Trophoblast cell (in vitro differentiated cells and primary cell): Measurements from ENCODE around the gene SERPIND1. TPM values are rescaled to one million over a fixed set of nuclear protein-coding genes. Genes with fewer than 3 reads are reported as not detected.

ENCODE experiments used
- DNase-seq, 2 donors: peaks; one replicate each; pipeline ENCODE4 v3.0.0-alpha.2; 2016
- H2AFZ ChIP-seq: 2 replicates; pipeline ENCODE4 v1.6.1; 2013; ENCODE audit warnings: low read length, moderate library complexity, mild to moderate bottlenecking; ENCODE audit not compliant: insufficient read depth, poor library complexity
- H2AK5ac ChIP-seq: 2 replicates; pipeline ENCODE4 v1.6.1; 2013; ENCODE audit warnings: mild to moderate bottlenecking, low read length
- H2BK120ac ChIP-seq: 2 replicates; pipeline ENCODE4 v1.6.1; 2013; ENCODE audit warnings: low read length, mild to moderate bottlenecking, moderate library complexity; ENCODE audit not compliant: insufficient read depth, poor library complexity
- H2BK12ac ChIP-seq: 2 replicates; pipeline ENCODE4 v1.6.1; 2013; ENCODE audit warnings: mild to moderate bottlenecking, low read length, moderate library complexity
- H2BK5ac ChIP-seq: 2 replicates; pipeline ENCODE4 v1.6.1; 2013; ENCODE audit warnings: low read length, low read depth, moderate library complexity, mild to moderate bottlenecking; ENCODE audit not compliant: poor library complexity
- H3K14ac ChIP-seq: 2 replicates; pipeline ENCODE4 v1.6.1; 2013; ENCODE audit warnings: mild to moderate bottlenecking, low read length
- H3K18ac ChIP-seq: 2 replicates; pipeline ENCODE4 v1.6.1; 2013; ENCODE audit warnings: mild to moderate bottlenecking, low read length
- H3K23ac ChIP-seq: 2 replicates; pipeline ENCODE4 v1.6.1; 2013; ENCODE audit warnings: low read length
- H3K27ac ChIP-seq: 2 replicates; pipeline ENCODE4 v1.5.1; 2013; ENCODE audit warnings: low read depth, mild to moderate bottlenecking, inconsistent platforms, low read length, moderate library complexity
- H3K27me3 ChIP-seq: 2 replicates; pipeline ENCODE4 v1.6.1; 2013; ENCODE audit warnings: inconsistent platforms, mild to moderate bottlenecking, low read length, moderate library complexity; ENCODE audit not compliant: insufficient read depth
- H3K36me3 ChIP-seq, 2 experiments: 1 replicate in 1 of 2; 2 replicates in 1 of 2; pipeline ENCODE4 v1.6.1; 2013; ENCODE audit warnings: low read length in 2 of 2, mild to moderate bottlenecking in 2 of 2, moderate library complexity in 1 of 2; ENCODE audit not compliant: insufficient read depth in 2 of 2, control insufficient read depth in 1 of 2
- H3K4ac ChIP-seq: 2 replicates; pipeline ENCODE4 v1.6.1; 2013; ENCODE audit warnings: low read depth, mild to moderate bottlenecking, low read length, moderate library complexity
- H3K4me1 ChIP-seq, 2 experiments: 1 replicate in 1 of 2; 2 replicates in 1 of 2; pipeline ENCODE4 v1.6.1; 2013; ENCODE audit warnings: low read length in 2 of 2, mild to moderate bottlenecking in 2 of 2, moderate library complexity in 1 of 2; ENCODE audit not compliant: insufficient read depth in 2 of 2, control insufficient read depth in 1 of 2
- H3K4me2 ChIP-seq: 2 replicates; pipeline ENCODE4 v1.6.1; 2013; ENCODE audit warnings: inconsistent platforms, mild to moderate bottlenecking, low read length, moderate library complexity
- H3K4me3 ChIP-seq: 2 replicates; pipeline ENCODE4 v1.5.1; 2013; ENCODE audit warnings: mild to moderate bottlenecking, low read depth, low read length, inconsistent platforms
- H3K79me1 ChIP-seq: one replicate; pipeline ENCODE4 v1.6.1; 2013; ENCODE audit warnings: low read length
- H3K79me2 ChIP-seq: 2 replicates; pipeline ENCODE4 v1.6.1; 2013; ENCODE audit warnings: low read length, mild to moderate bottlenecking; ENCODE audit not compliant: control insufficient read depth, insufficient read depth, poor library complexity
- H3K9ac ChIP-seq: 2 replicates; pipeline ENCODE4 v1.6.1; 2013; ENCODE audit warnings: mild to moderate bottlenecking, low read length
- H3K9me3 ChIP-seq: 2 replicates; pipeline ENCODE4 v1.6.1; 2013; ENCODE audit warnings: low read depth, mild to moderate bottlenecking, control low read depth, inconsistent platforms, low read length; ENCODE audit not compliant: insufficient read depth
- H4K12ac ChIP-seq: 2 replicates; pipeline ENCODE4 v1.6.1; 2013; ENCODE audit warnings: low read depth, mild to moderate bottlenecking, low read length, moderate library complexity
- H4K8ac ChIP-seq: 2 replicates; pipeline ENCODE4 v1.6.1; 2013; ENCODE audit warnings: low read depth, mild to moderate bottlenecking, low read length, moderate library complexity
- H4K91ac ChIP-seq: one replicate; pipeline ENCODE4 v1.6.1; 2013; ENCODE audit warnings: low read depth, mild to moderate bottlenecking, low read length, moderate library complexity
- WGBS: extraction: QIAGEN DNeasy Blood & Tissue Kit; methylation state at CpG from one replicate; pipeline ENCODE4 v1.1.7; 2013; ENCODE audit warnings: missing lambda C conversion rate; ENCODE audit not compliant: insufficient read length, insufficient coverage; ENCODE audit errors: extremely low coverage; 5-methylcytosine and 5-hydroxymethylcytosine counted together
- polyA plus RNA-seq: library from polyadenylated mRNA; stranded (reverse); fragments of 200-250 nt; gene quantifications from 2 replicates; pipeline ENCODE4 v1.2.3, GENCODE V29; 2013

Gene SERPIND1, protein sequence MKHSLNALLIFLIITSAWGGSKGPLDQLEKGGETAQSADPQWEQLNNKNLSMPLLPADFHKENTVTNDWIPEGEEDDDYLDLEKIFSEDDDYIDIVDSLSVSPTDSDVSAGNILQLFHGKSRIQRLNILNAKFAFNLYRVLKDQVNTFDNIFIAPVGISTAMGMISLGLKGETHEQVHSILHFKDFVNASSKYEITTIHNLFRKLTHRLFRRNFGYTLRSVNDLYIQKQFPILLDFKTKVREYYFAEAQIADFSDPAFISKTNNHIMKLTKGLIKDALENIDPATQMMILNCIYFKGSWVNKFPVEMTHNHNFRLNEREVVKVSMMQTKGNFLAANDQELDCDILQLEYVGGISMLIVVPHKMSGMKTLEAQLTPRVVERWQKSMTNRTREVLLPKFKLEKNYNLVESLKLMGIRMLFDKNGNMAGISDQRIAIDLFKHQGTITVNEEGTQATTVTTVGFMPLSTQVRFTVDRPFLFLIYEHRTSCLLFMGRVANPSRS
- not detected in 2 replicates for polyA plus RNA-seq

DNA sequence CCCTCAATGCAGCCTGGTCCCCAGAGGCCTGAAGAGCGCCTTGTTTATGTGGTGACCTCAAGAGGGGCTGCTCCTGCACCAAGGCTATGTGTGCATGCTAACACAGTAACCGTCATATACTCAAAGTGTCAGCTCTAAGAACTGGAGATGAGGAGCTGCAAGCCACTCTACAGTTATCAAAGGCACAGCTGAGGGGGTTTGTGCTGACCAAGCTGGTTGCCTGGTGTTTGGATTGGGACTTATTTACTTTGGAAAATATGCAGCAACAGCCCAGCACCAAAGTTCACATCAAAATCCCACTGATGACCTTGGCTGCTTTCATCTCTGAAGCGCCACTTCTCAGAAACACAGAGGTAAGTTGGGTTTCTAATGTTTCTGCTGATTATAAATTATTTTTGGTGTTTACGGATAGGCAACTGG, at the start of gene SERPIND1:
TSS of gene SERPIND1 (plus strand) at position 321 of the 420 bp plus-strand sequence. CDS start 5,200 bp downstream, outside the sequence.
- no peak within 1 kb of the TSS for H3K18ac ChIP-seq
- DNase-seq = no peak
- no CpG with 5 or more reads among the region's 4 CpGs for WGBS

DNA sequence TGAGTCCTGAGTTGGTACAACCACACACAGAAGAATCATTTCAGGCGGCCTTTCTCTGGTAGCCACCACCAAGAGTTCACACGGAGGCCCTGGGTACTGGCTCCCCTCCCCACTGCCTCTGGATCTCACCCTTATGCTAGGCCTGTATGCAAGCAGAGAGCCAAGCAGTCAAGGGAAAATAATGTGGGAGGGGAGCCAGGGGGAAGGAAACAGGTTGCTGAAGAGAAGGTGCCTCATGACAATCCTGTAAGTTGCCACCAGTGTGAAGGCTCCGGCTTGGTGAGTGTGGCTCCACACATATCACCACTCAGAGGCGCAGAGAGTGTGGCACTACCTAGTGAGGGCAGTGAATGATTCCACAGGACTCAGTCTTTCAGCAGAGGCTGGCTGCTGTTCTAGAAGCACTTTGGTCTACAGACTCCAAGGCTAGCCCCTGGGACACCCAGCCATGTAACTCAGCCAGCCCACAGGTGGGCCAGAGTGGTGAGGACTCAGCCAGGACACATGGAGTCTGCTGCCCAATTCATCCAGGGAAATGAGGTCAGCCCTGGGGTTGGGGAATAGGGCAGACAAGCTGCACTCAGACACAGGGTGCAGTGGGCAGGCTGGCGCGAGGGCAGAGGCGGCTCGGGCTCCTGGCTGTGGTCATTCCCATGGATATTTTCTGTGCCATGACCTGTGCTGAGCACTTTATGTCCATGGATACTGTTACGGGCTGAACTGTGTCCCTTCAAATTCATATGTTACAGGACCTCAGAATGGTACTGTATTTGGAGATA, 49.0 kb upstream of the SERPIND1 start:
- Histone ChIP-seq H2AFZ (no peak overlapping the region), H3K9ac (no peak overlapping the region), H2BK5ac (no peak overlapping the region), H3K9me3 (no peaks in the 10 kb centered on the region), H3K4me2 (no peak overlapping the region), H3K18ac (no peak overlapping the region), H2BK12ac (no peak overlapping the region), H4K8ac (no peak overlapping the region), H3K79me2 (no peaks in the 10 kb centered on the region), H3K27ac (no peak overlapping the region), H2BK120ac (no peak overlapping the region), H2AK5ac (no peak overlapping the region), H3K4ac (no peak overlapping the region), H3K23ac (no peak overlapping the region), H3K36me3 (peaks cover 38 to 40% of the 10 kb centered on the region in 2 experiments), H3K4me3 (no peak overlapping the region), H3K14ac (no peak overlapping the region), H4K91ac (no peak overlapping the region), H4K12ac (no peak overlapping the region), H3K27me3 (no peaks in the 10 kb centered on the region), H3K4me1 (no peaks in the 10 kb centered on the region), H3K79me1 (no peaks in the 10 kb centered on the region)
- no peak for DNase-seq
- no CpG with 5 or more reads among the region's 9 CpGs for WGBS

More for the DNA sequence above, at the start of gene SERPIND1:
- Histone ChIP-seq H4K8ac (no peak within 1 kb of the TSS), H3K27me3 (no peaks in the 10 kb centered on the region), H3K9me3 (no peaks in the 10 kb centered on the region), H3K79me2 (no peaks in the 10 kb centered on the region), H3K4ac (no peak within 1 kb of the TSS), H3K23ac (no peak within 1 kb of the TSS), H3K14ac (no peak within 1 kb of the TSS), H3K9ac (no peak within 1 kb of the TSS), H4K91ac (no peak within 1 kb of the TSS), H2BK120ac (no peak within 1 kb of the TSS), H2AFZ (no peak within 1 kb of the TSS), H3K36me3 (no peaks in the 10 kb centered on the region), H3K4me1 (peaks cover 4 to 5% of the 10 kb centered on the region in 2 experiments), H2BK12ac (no peak within 1 kb of the TSS), H3K4me2 (no peak within 1 kb of the TSS), H3K79me1 (peaks cover 2% of the 10 kb centered on the region), H2BK5ac (no peak within 1 kb of the TSS), H3K27ac (no peak within 1 kb of the TSS), H4K12ac (no peak within 1 kb of the TSS), H3K4me3 (no peak within 1 kb of the TSS), H2AK5ac (no peak within 1 kb of the TSS)

DNA sequence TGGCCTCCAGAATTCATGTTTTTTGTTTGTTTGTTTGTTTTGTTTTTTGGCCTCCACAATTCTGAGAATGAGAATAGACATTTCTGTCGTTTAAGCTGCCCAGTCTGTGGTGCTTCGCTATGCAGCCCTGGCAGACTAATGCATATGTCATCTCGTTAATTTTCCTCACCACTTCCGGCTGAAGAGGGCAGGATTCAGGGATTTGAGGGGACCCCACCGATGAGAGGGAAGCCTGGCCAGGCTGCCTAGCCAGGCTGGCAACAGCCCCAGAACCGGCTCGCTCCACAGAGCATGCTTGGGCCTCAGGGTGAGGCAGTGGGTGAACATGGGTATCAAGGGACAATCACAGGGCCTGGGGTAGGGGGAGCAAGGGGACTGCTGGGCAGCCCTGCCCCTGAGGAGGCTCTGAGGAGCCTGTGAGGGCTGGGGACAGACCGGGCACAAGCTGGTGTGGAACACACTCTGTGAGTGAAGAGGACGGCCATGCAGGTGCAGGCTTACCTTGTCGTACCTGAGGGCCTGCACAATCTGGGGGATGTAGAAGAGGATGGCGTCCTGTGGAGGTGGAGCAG, 47.8 kb upstream of the SERPIND1 start:
- Histone ChIP-seq H3K18ac (no peak overlapping the region), H2AK5ac (no peak overlapping the region), H3K4me3 (no peak overlapping the region), H3K4me2 (no peak overlapping the region), H2BK120ac (no peak overlapping the region), H3K4ac (no peak overlapping the region), H4K8ac (no peak overlapping the region), H3K36me3 (peaks cover 38% of the 10 kb centered on the region in 2 experiments), H3K79me1 (no peaks in the 10 kb centered on the region), H3K27ac (no peak overlapping the region), H2AFZ (no peak overlapping the region), H3K27me3 (no peaks in the 10 kb centered on the region), H4K91ac (no peak overlapping the region), H3K4me1 (no peaks in the 10 kb centered on the region), H3K23ac (no peak overlapping the region), H3K14ac (no peak overlapping the region), H3K9me3 (no peaks in the 10 kb centered on the region), H2BK5ac (no peak overlapping the region), H4K12ac (no peak overlapping the region), H2BK12ac (no peak overlapping the region), H3K9ac (no peak overlapping the region), H3K79me2 (no peaks in the 10 kb centered on the region)
- DNase-seq = no peak
- WGBS = no CpG with 5 or more reads among the region's 11 CpGs
